PC-3 (cell line): Measurements from ENCODE around the gene LNPEP. TPM values are rescaled to one million over a fixed set of nuclear protein-coding genes. Genes with fewer than 3 reads are reported as not detected.

Experiments used
- ATAC-seq: fragments of 200-7000 bp; cut with Tn5 transposase; 2 replicates; pipeline ENCODE4 v1.9.1; 2020; ENCODE audit warnings: mild to moderate bottlenecking, moderate library complexity
- BruUV-seq: library from RNA; stranded (reverse); fragments of 400-500 nt; replicated peaks from 2 replicates; lab custom pipeline; 2021; lab: Mats Ljungman, UMichigan
- CTCF ChIA-PET: fragments of 300-600 bp; sonication (Branson Sonifier 250); formaldehyde crosslinking; loops from one replicate; lab custom pipeline; 2022; ENCODE audit warnings: antibody characterized with exemption; lab: Charles Lee
- POLR2A ChIA-PET: fragments of 300-600 bp; sonication (Branson Sonifier 250); formaldehyde crosslinking; loops from one replicate; lab custom pipeline; 2022; ENCODE audit warnings: antibody characterized with exemption; ENCODE audit not compliant: unreplicated experiment; lab: Charles Lee
- DNase-seq: peaks from one replicate; pipeline ENCODE4 v3.0.0-alpha.2; 2015
- H2AFZ ChIP-seq: fragments of 300-600 bp; sonication (generic); 2 replicates; pipeline ENCODE4 v1.6.0; 2016; ENCODE audit warnings: antibody characterized with exemption, low read length
- H3F3A ChIP-seq: fragments of 300-600 bp; sonication (generic); one replicate; pipeline ENCODE4 v1.6.0; 2017; ENCODE audit warnings: antibody characterized with exemption, low read length, control low read depth, mild to moderate bottlenecking; ENCODE audit not compliant: unreplicated experiment
- H3K27ac ChIP-seq: fragments of 300-600 bp; sonication (generic); 2 replicates; pipeline ENCODE4 v1.5.1; 2016; ENCODE audit warnings: mild to moderate bottlenecking, low read length
- H3K27me3 ChIP-seq: fragments of 300-600 bp; sonication (generic); 2 replicates; pipeline ENCODE4 v1.6.1; 2016; ENCODE audit warnings: low read length, mixed read lengths
- H3K36me3 ChIP-seq: fragments of 300-600 bp; sonication (generic); 2 replicates; pipeline ENCODE4 v1.6.1; 2016; ENCODE audit warnings: low read depth, mixed run types, low read length, mixed read lengths
- H3K4me1 ChIP-seq: fragments of 300-600 bp; sonication (generic); 2 replicates; pipeline ENCODE4 v1.5.1; 2016; ENCODE audit warnings: low read length; ENCODE audit not compliant: insufficient read depth
- H3K4me2 ChIP-seq: fragments of 300-600 bp; sonication (generic); 2 replicates; pipeline ENCODE4 v1.6.0; 2016; ENCODE audit warnings: low read length
- H3K4me3 ChIP-seq: fragments of 300-600 bp; sonication (generic); 2 replicates; pipeline ENCODE4 v1.5.1; 2016; ENCODE audit warnings: mild to moderate bottlenecking, low read length, mixed read lengths
- H3K79me2 ChIP-seq: fragments of 300-600 bp; sonication (generic); 2 replicates; pipeline ENCODE4 v1.6.1; 2017; ENCODE audit warnings: low read length, mixed read lengths
- H3K9ac ChIP-seq: fragments of 300-600 bp; sonication (generic); 2 replicates; pipeline ENCODE4 v1.6.0; 2016; ENCODE audit warnings: mild to moderate bottlenecking, low read length
- H3K9me2 ChIP-seq: fragments of 300-600 bp; sonication (generic); replicated peaks from 2 replicates; pipeline ENCODE4 v1.6.1; 2016; ENCODE audit warnings: mixed run types, low read length, mixed read lengths
- H3K9me3 ChIP-seq: fragments of 300-600 bp; sonication (generic); 2 replicates; pipeline ENCODE4 v1.6.1; 2016; ENCODE audit warnings: low read length, mixed read lengths
- H4K20me1 ChIP-seq: fragments of 300-600 bp; sonication (generic); 2 replicates; pipeline ENCODE4 v1.6.1; 2016; ENCODE audit warnings: low read length, mixed read lengths
- CTCF ChIP-seq: fragments of 300-600 bp; sonication (generic); conservative IDR thresholded peaks from 2 replicates; pipeline ENCODE4 v1.5.1; 2017; ENCODE audit warnings: antibody characterized with exemption, low read depth, mild to moderate bottlenecking, low read length
- EZH2 ChIP-seq: fragments of 300-600 bp; sonication (generic); IDR thresholded peaks from one replicate; pipeline ENCODE4 v1.6.1; 2017; ENCODE audit warnings: antibody characterized with exemption, mild to moderate bottlenecking, low read length; ENCODE audit not compliant: unreplicated experiment
- EZH2phosphoT487 ChIP-seq: fragments of 300-600 bp; sonication (generic); IDR thresholded peaks from 2 replicates; pipeline ENCODE4 v1.6.1; 2018; ENCODE audit warnings: mild to moderate bottlenecking, antibody characterized with exemption, low read length, borderline replicate concordance
- intact Hi-C: fragments of 100-400 bp; cut with micrococcal nuclease; formaldehyde crosslinking; loops from 2 replicates; pipeline ENCODE4 v1.9.0; 2023
- total RNA-seq: library from RNA; depleted of rRNA; stranded (reverse); fragments of >200 nt; gene quantifications from 2 replicates; pipeline ENCODE4 v1.2.3, GENCODE V29; 2014

LNPEP gene
- total RNA-seq, 1 experiment from 2014 or later, result 11.1 TPM

DNA sequence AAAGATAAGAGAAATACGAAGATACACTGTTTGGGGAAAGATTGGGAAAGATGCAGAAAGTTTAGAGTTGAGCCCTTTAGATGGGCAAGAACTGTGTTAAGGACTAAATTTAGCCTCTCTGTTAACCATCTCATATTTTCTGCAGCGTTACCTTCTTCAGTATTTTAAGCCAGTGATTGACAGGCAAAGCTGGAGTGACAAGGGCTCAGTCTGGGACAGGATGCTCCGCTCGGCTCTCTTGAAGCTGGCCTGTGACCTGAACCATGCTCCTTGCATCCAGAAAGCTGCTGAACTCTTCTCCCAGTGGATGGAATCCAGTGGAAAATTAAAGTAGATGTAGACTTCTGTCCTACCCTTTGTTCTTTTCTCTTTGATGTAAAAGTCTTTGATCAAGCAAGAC is 26.4 kb upstream of the LNPEP start:
- ATAC-seq (no peak), DNase-seq (no peak)
- Histone ChIP-seq H3K9me3 (no peaks in the 10 kb centered on the region), H3K4me1 (no peaks in the 10 kb centered on the region), H3F3A (no peaks in the 10 kb centered on the region), H3K79me2 (no peaks in the 10 kb centered on the region), H3K27ac (no peak overlapping the region), H3K27me3 (no peaks in the 10 kb centered on the region), H3K9ac (no peak overlapping the region), H4K20me1 (no peaks in the 10 kb centered on the region), H3K36me3 (no peaks in the 10 kb centered on the region), H3K4me2 (no peak overlapping the region), H2AFZ (no peak overlapping the region), H3K9me2 (no peaks in the 10 kb centered on the region), H3K4me3 (no peak overlapping the region)
- BruUV-seq, result no TSS peak
- ChIA-PET POLR2A (no interaction called here), CTCF (no interaction called here)
- intact Hi-C loops, result no loop called here
- TF ChIP-seq EZH2, result no peak
- TF ChIP-seq EZH2phosphoT487, result no peak
- no peak for TF ChIP-seq CTCF

- no peak for ATAC-seq
- no peaks in the 10 kb centered on the region for H3K4me1 ChIP-seq
- H3K4me2 ChIP-seq, result no peak overlapping the region
- BruUV-seq, result no TSS peak
- no peak overlapping the region for H2AFZ ChIP-seq
- H3F3A ChIP-seq, result no peaks in the 10 kb centered on the region
- no peak for DNase-seq
- no peak overlapping the region for H3K9ac ChIP-seq
- TF ChIP-seq EZH2phosphoT487, result no peak
- no peak for TF ChIP-seq EZH2
- TF ChIP-seq CTCF, result no peak
- H4K20me1 ChIP-seq, result no peaks in the 10 kb centered on the region
- H3K4me3 ChIP-seq, result no peak overlapping the region
- POLR2A ChIA-PET, result no interaction called here
- no peaks in the 10 kb centered on the region for H3K27me3 ChIP-seq
- H3K79me2 ChIP-seq, result no peaks in the 10 kb centered on the region
- intact Hi-C loops, result no loop called here
- no peaks in the 10 kb centered on the region for H3K36me3 ChIP-seq
- H3K9me3 ChIP-seq, result no peaks in the 10 kb centered on the region
- no peaks in the 10 kb centered on the region for H3K9me2 ChIP-seq
- no peak overlapping the region for H3K27ac ChIP-seq
- CTCF ChIA-PET, result no interaction called here
Observed at GRCh38 chr5:96911139-96911538, 24.7 kb upstream of the LNPEP start.

DNA sequence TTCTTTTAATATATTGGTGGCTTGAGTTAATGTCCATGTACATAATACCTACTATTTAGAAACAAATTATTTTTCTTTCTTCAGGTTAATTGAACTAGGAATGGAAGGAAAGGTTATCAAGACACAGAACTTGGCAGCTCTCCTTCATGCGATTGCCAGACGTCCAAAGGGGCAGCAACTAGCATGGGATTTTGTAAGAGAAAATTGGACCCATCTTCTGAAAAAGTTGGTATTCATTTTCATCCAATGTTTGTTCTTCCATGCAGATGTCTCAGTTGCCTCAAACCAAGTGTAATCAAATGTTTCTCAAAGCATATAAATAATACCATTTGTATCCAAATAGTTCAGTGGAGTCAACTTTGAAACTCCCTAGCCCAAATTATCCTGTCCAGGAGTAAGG is 22.6 kb upstream of the LNPEP start:
- Histone ChIP-seq H3K79me2 (no peaks in the 10 kb centered on the region), H3K27ac (no peak overlapping the region), H3K4me2 (no peak overlapping the region), H3F3A (no peaks in the 10 kb centered on the region), H3K4me1 (no peaks in the 10 kb centered on the region), H3K9me3 (no peaks in the 10 kb centered on the region), H4K20me1 (no peaks in the 10 kb centered on the region), H3K36me3 (no peaks in the 10 kb centered on the region), H3K9me2 (no peaks in the 10 kb centered on the region), H3K27me3 (no peaks in the 10 kb centered on the region), H3K4me3 (no peak overlapping the region), H2AFZ (no peak overlapping the region), H3K9ac (no peak overlapping the region)
- intact Hi-C loops, result no loop called here
- no TSS peak for BruUV-seq
- TF ChIP-seq EZH2phosphoT487 (no peak), CTCF (no peak), EZH2 (no peak)
- CTCF ChIA-PET, result no interaction called here
- DNase-seq, result no peak
- no peak for ATAC-seq
- POLR2A ChIA-PET, result interaction anchor here (0.6 kb wide), 1 partner anchor 106 kb away, joined by 3 read pairs; no protein-coding TSS in a partner anchor
